WTC11 (cell line): Measurements from ENCODE around the gene PCDH9. TPM values are rescaled to one million over a fixed set of nuclear protein-coding genes. Genes with fewer than 3 reads are reported as not detected.

ENCODE experiments used
- ATAC-seq: fragments of 200-7000 bp; cut with Tn5 transposase; 2 replicates; pipeline ENCODE4 v1.10.0; 2021; ENCODE audit warnings: mild to moderate bottlenecking, moderate library complexity
- CTCF ChIA-PET: fragments of 300-600 bp; sonication (Branson Sonifier 250); formaldehyde crosslinking; loops from one replicate; lab custom pipeline; 2021; ENCODE audit warnings: antibody characterized with exemption; lab: Charles Lee
- POLR2A ChIA-PET: fragments of 350-600 bp; sonication (Branson Sonifier 250); formaldehyde crosslinking; loops from one replicate; lab custom pipeline; 2021; ENCODE audit warnings: antibody characterized with exemption; lab: Charles Lee
- DNase-seq: peaks from one replicate; pipeline ENCODE4 v3.0.0; 2021; ENCODE audit warnings: low spot score
- H3K27ac Mint-ChIP-seq: 2 replicates; pipeline ENCODE4 v1.8.0; 2021; ENCODE audit warnings: mixed read lengths
- H3K27me3 Mint-ChIP-seq: 2 replicates; pipeline ENCODE4 v1.8.0; 2021; ENCODE audit warnings: low read depth, mild to moderate bottlenecking, moderate library complexity, mixed read lengths
- H3K36me3 Mint-ChIP-seq: 2 replicates; pipeline ENCODE4 v1.8.0; 2021; ENCODE audit warnings: mixed read lengths
- H3K4me1 Mint-ChIP-seq: 2 replicates; pipeline ENCODE4 v1.8.0; 2022; ENCODE audit warnings: mixed read lengths
- H3K4me3 Mint-ChIP-seq: 2 replicates; pipeline ENCODE4 v1.8.0; 2021; ENCODE audit warnings: mild to moderate bottlenecking, moderate library complexity, mixed read lengths
- H3K9me3 Mint-ChIP-seq: 2 replicates; pipeline ENCODE4 v1.8.0; 2021; ENCODE audit warnings: mixed read lengths
- ESRRA ChIP-seq: sonication (generic); formaldehyde crosslinking; IDR thresholded peaks from 2 replicates; pipeline ENCODE4 v1.8.1; 2022; ENCODE audit warnings: mild to moderate bottlenecking, missing genetic modification reagents, borderline replicate concordance
- FOXK1 ChIP-seq: sonication (generic); formaldehyde crosslinking; IDR thresholded peaks from 2 replicates; pipeline ENCODE4 v1.8.0; 2022; ENCODE audit warnings: mild to moderate bottlenecking, moderate library complexity, missing genetic modification reagents
- GRHL2 ChIP-seq: fragments of 250-450 bp; sonication (Bioruptor Pico); IDR thresholded peaks from 2 replicates; pipeline ENCODE4 v1.8.0; 2022; ENCODE audit warnings: mild to moderate bottlenecking, moderate library complexity; ENCODE audit not compliant: insufficient replicate concordance, severe bottlenecking
- NR1H2 ChIP-seq: sonication (generic); formaldehyde crosslinking; IDR thresholded peaks from 2 replicates; pipeline ENCODE4 v1.9.0; 2021; ENCODE audit warnings: mild to moderate bottlenecking, moderate library complexity, missing genetic modification reagents
- OVOL2 ChIP-seq: fragments of 250-450 bp; sonication (Bioruptor Pico); IDR thresholded peaks from 2 replicates; pipeline ENCODE4 v1.9.0; 2021; ENCODE audit warnings: mild to moderate bottlenecking, borderline replicate concordance
- RORB ChIP-seq: fragments of 250-450 bp; sonication (Bioruptor Pico); IDR thresholded peaks from 2 replicates; pipeline ENCODE4 v1.9.0; 2021; ENCODE audit warnings: mild to moderate bottlenecking
- SMAD4 ChIP-seq: sonication (generic); formaldehyde crosslinking; IDR thresholded peaks from 2 replicates; pipeline ENCODE4 v1.8.0; 2022; ENCODE audit warnings: mild to moderate bottlenecking, missing genetic modification reagents
- TP53 ChIP-seq: sonication (generic); formaldehyde crosslinking; IDR thresholded peaks from 2 replicates; pipeline ENCODE4 v1.8.1; 2023; ENCODE audit warnings: mild to moderate bottlenecking, missing genetic modification reagents
- ZNF263 ChIP-seq: sonication (generic); formaldehyde crosslinking; IDR thresholded peaks from 2 replicates; pipeline ENCODE4 v1.8.1; 2022; ENCODE audit warnings: low read depth, mild to moderate bottlenecking, moderate library complexity, missing genetic modification reagents
- ZNF416 ChIP-seq: fragments of 250-450 bp; sonication (Bioruptor Pico); IDR thresholded peaks from 2 replicates; pipeline ENCODE4 v1.9.0; 2021; ENCODE audit warnings: mild to moderate bottlenecking, inconsistent platforms
- total RNA-seq: library from RNA; stranded (reverse); gene quantifications from 3 replicates; pipeline ENCODE4 v1.2.3, GENCODE V29; 2021
- TF ChIP-seq, protein P1 (sequence below): sonication (generic); formaldehyde crosslinking; IDR thresholded peaks from 2 replicates; pipeline ENCODE4 v1.8.1; 2022; ENCODE audit warnings: low read depth, mild to moderate bottlenecking, moderate library complexity, missing genetic modification reagents, borderline replicate concordance
- TF ChIP-seq, protein P2 (sequence below): sonication (generic); formaldehyde crosslinking; IDR thresholded peaks from 2 replicates; pipeline ENCODE4 v1.8.0; 2023; ENCODE audit warnings: missing genetic modification reagents
- TF ChIP-seq, protein P3 (sequence below): sonication (generic); formaldehyde crosslinking; IDR thresholded peaks from 2 replicates; pipeline ENCODE4 v1.8.0; 2022; ENCODE audit warnings: mild to moderate bottlenecking, missing genetic modification reagents
- TF ChIP-seq, protein P4 (sequence below): fragments of 250-450 bp; sonication (Bioruptor Pico); IDR thresholded peaks from 2 replicates; pipeline ENCODE4 v1.9.0; 2021; ENCODE audit warnings: mild to moderate bottlenecking
- TF ChIP-seq, protein P5 (sequence below): sonication (generic); formaldehyde crosslinking; conservative IDR thresholded peaks from 2 replicates; pipeline ENCODE4 v1.8.1; 2022; ENCODE audit warnings: mild to moderate bottlenecking, missing genetic modification reagents
- TF ChIP-seq, protein P6 (sequence below): fragments of 250-450 bp; sonication (Bioruptor Pico); IDR thresholded peaks from 2 replicates; pipeline ENCODE4 v1.9.0; 2021; ENCODE audit warnings: mild to moderate bottlenecking, borderline replicate concordance
- TF ChIP-seq, protein P7 (sequence below): fragments of 250-450 bp; sonication (Bioruptor Pico); IDR thresholded peaks from 2 replicates; pipeline ENCODE4 v1.8.0; 2021; ENCODE audit warnings: mild to moderate bottlenecking

The PCDH9 gene
- total RNA-seq, 1 experiment from 2014 or later: 0.48 TPM

DNA sequence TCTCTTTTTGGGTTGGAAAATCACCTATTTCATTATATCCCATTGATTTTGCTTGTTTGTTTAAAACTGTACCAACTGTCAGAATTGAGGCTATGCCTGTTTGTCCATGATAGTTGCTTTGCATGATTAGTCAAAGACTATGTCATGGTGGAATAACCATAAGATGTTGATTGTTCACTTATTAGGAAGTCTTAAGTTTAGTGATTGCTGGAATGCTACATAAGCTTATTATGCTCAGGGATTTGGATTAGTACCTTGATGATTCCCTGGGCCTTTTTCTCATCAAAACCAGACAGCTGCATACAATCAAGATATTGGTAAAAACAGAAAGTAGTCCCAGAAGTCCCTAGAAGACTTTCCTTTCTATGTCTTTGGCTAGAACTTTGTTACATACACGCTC, 954.7 kb downstream of the PCDH9 start:
- peaks cover 37% of the 10 kb centered on the region for H3K36me3 Mint-ChIP-seq
- CTCF ChIA-PET: no interaction called here
- ATAC-seq: no peak
- no peak for DNase-seq
- H3K27me3 Mint-ChIP-seq: peaks cover 3% of the 10 kb centered on the region; the same call in 1 of the 2 replicates
- H3K27ac Mint-ChIP-seq: no peak overlapping the region
- peaks cover 3% of the 10 kb centered on the region; the same call in 1 of the 2 replicates for H3K4me1 Mint-ChIP-seq
- no peak for TF ChIP-seq ZNF263 (CRISPR knock-in tag)
- no peak for TF ChIP-seq SMAD4 (CRISPR knock-in tag)
- TF ChIP-seq, protein P1, sequence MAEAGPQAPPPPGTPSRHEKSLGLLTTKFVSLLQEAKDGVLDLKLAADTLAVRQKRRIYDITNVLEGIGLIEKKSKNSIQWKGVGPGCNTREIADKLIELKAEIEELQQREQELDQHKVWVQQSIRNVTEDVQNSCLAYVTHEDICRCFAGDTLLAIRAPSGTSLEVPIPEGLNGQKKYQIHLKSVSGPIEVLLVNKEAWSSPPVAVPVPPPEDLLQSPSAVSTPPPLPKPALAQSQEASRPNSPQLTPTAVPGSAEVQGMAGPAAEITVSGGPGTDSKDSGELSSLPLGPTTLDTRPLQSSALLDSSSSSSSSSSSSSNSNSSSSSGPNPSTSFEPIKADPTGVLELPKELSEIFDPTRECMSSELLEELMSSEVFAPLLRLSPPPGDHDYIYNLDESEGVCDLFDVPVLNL (CRISPR knock-in tag): no peak
- TF ChIP-seq TP53 (CRISPR knock-in tag): no peak
- TF ChIP-seq ESRRA (CRISPR knock-in tag): no peak
- no peak for TF ChIP-seq NR1H2 (CRISPR knock-in tag)
- TF ChIP-seq OVOL2 (CRISPR knock-in tag): no peak
- peaks cover 42% of the 10 kb centered on the region for H3K9me3 Mint-ChIP-seq
- H3K4me3 Mint-ChIP-seq: no peak overlapping the region
- POLR2A ChIA-PET: no interaction called here

DNA sequence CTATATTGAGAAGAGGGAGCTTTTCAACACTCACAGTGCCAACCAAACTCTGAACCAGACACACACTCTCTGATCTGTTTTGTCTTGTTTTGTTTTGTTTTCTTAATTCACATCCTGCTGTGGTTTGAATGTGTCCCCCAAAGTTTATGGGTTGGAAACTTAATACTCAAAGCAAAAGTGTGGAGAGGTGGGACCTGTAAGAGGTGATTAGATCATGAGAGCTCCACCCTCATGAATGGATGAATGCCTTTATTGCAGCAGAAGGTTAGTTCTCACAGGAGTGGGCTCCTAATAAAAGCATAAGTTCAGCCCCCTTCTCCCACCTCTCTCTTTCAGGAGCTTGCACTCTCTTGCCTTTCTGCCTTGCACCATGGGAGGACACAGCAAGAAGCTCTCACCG, 957.1 kb downstream of the PCDH9 start:
- TF ChIP-seq, protein P2, sequence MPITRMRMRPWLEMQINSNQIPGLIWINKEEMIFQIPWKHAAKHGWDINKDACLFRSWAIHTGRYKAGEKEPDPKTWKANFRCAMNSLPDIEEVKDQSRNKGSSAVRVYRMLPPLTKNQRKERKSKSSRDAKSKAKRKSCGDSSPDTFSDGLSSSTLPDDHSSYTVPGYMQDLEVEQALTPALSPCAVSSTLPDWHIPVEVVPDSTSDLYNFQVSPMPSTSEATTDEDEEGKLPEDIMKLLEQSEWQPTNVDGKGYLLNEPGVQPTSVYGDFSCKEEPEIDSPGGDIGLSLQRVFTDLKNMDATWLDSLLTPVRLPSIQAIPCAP (CRISPR knock-in tag): no peak
- H3K27ac Mint-ChIP-seq: no peak overlapping the region
- ChIA-PET POLR2A (no interaction called here), CTCF (no interaction called here)
- H3K36me3 Mint-ChIP-seq: peaks cover 27% of the 10 kb centered on the region
- H3K4me3 Mint-ChIP-seq: no peak overlapping the region
- H3K27me3 Mint-ChIP-seq: peaks cover 3% of the 10 kb centered on the region; the same call in 1 of the 2 replicates
- H3K9me3 Mint-ChIP-seq: peaks cover 29% of the 10 kb centered on the region
- DNase-seq (no peak), ATAC-seq (no peak)
- H3K4me1 Mint-ChIP-seq: peaks cover 3% of the 10 kb centered on the region; the same call in 1 of the 2 replicates

DNA sequence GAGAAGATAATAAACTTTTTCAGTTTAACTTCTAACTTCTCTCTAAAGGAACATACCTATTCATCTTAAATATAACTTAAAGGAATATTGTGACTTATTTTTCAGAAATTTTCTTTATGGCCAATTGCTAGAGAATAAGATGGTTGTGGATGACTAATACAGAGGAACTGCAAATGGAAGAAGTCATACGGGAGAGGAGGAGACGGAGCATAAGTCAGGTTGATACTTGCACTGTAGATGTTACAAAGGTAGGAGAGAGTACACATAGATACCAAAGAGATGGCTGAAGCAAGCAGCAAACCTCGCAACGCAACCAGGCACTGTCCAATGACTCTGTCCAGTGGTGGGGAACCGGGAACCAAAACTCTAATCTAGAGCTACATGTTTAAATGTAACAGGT, 963.4 kb downstream of the PCDH9 start:
- H3K9me3 Mint-ChIP-seq: no peaks in the 10 kb centered on the region
- CTCF ChIA-PET: no interaction called here
- H3K4me1 Mint-ChIP-seq: peaks cover 6% of the 10 kb centered on the region; the same call in 1 of the 2 replicates
- no peak for DNase-seq
- TF ChIP-seq ZNF416: no peak
- TF ChIP-seq, protein P3, sequence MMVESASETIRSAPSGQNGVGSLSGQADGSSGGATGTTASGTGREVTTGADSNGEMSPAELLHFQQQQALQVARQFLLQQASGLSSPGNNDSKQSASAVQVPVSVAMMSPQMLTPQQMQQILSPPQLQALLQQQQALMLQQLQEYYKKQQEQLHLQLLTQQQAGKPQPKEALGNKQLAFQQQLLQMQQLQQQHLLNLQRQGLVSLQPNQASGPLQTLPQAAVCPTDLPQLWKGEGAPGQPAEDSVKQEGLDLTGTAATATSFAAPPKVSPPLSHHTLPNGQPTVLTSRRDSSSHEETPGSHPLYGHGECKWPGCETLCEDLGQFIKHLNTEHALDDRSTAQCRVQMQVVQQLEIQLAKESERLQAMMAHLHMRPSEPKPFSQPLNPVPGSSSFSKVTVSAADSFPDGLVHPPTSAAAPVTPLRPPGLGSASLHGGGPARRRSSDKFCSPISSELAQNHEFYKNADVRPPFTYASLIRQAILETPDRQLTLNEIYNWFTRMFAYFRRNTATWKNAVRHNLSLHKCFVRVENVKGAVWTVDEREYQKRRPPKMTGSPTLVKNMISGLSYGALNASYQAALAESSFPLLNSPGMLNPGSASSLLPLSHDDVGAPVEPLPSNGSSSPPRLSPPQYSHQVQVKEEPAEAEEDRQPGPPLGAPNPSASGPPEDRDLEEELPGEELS: no peak
- TF ChIP-seq, protein P4, sequence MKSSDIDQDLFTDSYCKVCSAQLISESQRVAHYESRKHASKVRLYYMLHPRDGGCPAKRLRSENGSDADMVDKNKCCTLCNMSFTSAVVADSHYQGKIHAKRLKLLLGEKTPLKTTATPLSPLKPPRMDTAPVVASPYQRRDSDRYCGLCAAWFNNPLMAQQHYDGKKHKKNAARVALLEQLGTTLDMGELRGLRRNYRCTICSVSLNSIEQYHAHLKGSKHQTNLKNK (CRISPR knock-in tag): no peak
- TF ChIP-seq, protein P5, sequence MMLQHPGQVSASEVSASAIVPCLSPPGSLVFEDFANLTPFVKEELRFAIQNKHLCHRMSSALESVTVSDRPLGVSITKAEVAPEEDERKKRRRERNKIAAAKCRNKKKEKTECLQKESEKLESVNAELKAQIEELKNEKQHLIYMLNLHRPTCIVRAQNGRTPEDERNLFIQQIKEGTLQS (CRISPR knock-in tag): no peak
- TF ChIP-seq, all 79 proteins: peak for 0
- no peak for ATAC-seq
- Mint-ChIP-seq H3K27ac (no peak overlapping the region), H3K4me3 (no peak overlapping the region), H3K27me3 (no peaks in the 10 kb centered on the region), H3K36me3 (no peaks in the 10 kb centered on the region)
- POLR2A ChIA-PET: no interaction called here

DNA sequence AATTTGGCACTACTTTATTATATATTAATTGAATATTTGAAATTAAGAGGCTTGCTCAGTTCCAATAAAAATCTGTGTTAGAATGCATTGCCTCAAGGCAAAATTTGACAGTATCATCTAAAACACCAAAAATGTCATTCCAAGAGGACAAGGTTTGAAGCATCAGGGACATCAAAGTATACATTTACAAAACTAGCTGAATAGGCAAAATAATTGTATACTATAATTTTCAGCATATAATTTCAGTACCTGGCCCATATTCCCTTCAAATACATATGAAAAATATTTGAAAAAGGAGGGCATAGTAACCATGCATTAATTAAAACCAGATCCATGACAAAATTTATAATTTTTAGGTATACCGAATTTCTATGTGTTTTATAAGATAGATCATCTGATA, 963.8 kb downstream of the PCDH9 start:
- no peaks in the 10 kb centered on the region for H3K36me3 Mint-ChIP-seq
- H3K27ac Mint-ChIP-seq: no peak overlapping the region
- DNase-seq: no peak
- POLR2A ChIA-PET: no interaction called here
- ATAC-seq: no peak
- H3K4me3 Mint-ChIP-seq: no peak overlapping the region
- no peaks in the 10 kb centered on the region for H3K9me3 Mint-ChIP-seq
- CTCF ChIA-PET: no interaction called here
- no peaks in the 10 kb centered on the region for H3K27me3 Mint-ChIP-seq
- peaks cover 6% of the 10 kb centered on the region; the same call in 1 of the 2 replicates for H3K4me1 Mint-ChIP-seq
- TF ChIP-seq, protein P1 (CRISPR knock-in tag): no peak
- TF ChIP-seq FOXK1 (no peak), GRHL2 (CRISPR knock-in tag) (no peak), RORB (no peak)
- TF ChIP-seq, protein P6, sequence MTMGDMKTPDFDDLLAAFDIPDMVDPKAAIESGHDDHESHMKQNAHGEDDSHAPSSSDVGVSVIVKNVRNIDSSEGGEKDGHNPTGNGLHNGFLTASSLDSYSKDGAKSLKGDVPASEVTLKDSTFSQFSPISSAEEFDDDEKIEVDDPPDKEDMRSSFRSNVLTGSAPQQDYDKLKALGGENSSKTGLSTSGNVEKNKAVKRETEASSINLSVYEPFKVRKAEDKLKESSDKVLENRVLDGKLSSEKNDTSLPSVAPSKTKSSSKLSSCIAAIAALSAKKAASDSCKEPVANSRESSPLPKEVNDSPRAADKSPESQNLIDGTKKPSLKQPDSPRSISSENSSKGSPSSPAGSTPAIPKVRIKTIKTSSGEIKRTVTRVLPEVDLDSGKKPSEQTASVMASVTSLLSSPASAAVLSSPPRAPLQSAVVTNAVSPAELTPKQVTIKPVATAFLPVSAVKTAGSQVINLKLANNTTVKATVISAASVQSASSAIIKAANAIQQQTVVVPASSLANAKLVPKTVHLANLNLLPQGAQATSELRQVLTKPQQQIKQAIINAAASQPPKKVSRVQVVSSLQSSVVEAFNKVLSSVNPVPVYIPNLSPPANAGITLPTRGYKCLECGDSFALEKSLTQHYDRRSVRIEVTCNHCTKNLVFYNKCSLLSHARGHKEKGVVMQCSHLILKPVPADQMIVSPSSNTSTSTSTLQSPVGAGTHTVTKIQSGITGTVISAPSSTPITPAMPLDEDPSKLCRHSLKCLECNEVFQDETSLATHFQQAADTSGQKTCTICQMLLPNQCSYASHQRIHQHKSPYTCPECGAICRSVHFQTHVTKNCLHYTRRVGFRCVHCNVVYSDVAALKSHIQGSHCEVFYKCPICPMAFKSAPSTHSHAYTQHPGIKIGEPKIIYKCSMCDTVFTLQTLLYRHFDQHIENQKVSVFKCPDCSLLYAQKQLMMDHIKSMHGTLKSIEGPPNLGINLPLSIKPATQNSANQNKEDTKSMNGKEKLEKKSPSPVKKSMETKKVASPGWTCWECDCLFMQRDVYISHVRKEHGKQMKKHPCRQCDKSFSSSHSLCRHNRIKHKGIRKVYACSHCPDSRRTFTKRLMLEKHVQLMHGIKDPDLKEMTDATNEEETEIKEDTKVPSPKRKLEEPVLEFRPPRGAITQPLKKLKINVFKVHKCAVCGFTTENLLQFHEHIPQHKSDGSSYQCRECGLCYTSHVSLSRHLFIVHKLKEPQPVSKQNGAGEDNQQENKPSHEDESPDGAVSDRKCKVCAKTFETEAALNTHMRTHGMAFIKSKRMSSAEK (CRISPR knock-in tag): no peak
- TF ChIP-seq, protein P7, sequence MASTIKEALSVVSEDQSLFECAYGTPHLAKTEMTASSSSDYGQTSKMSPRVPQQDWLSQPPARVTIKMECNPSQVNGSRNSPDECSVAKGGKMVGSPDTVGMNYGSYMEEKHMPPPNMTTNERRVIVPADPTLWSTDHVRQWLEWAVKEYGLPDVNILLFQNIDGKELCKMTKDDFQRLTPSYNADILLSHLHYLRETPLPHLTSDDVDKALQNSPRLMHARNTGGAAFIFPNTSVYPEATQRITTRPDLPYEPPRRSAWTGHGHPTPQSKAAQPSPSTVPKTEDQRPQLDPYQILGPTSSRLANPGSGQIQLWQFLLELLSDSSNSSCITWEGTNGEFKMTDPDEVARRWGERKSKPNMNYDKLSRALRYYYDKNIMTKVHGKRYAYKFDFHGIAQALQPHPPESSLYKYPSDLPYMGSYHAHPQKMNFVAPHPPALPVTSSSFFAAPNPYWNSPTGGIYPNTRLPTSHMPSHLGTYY: no peak
